ENCODE results near the gene TMEM51. TPM values are rescaled to one million over a fixed set of nuclear protein-coding genes. Genes with fewer than 3 reads are reported as not detected.

The TMEM51 gene
- total RNA-seq, 2 donors from 2014 or later, result 23.4 to 27.4 TPM

GRCh38 chr1:15148941-15149340, 4.6 kb upstream of the TMEM51 start:
- intact Hi-C loops (cut with DNase I, micrococcal nuclease), result loop anchor here in 1 of 2 donors (5.0 kb wide), 1 partner anchor 123 kb away; no protein-coding TSS in a partner anchor
- DNase-seq, result no peak
- no peak for ATAC-seq

GRCh38 chr1:15150376-15150775, 3.2 kb upstream of the TMEM51 start:
- DNase-seq (no peak), ATAC-seq (no peak)
- intact Hi-C loops (cut with DNase I, micrococcal nuclease), result loop anchor here in 1 of 2 donors (10.0 kb wide), 1 partner anchor 124 kb away; no protein-coding TSS in a partner anchor

DNA sequence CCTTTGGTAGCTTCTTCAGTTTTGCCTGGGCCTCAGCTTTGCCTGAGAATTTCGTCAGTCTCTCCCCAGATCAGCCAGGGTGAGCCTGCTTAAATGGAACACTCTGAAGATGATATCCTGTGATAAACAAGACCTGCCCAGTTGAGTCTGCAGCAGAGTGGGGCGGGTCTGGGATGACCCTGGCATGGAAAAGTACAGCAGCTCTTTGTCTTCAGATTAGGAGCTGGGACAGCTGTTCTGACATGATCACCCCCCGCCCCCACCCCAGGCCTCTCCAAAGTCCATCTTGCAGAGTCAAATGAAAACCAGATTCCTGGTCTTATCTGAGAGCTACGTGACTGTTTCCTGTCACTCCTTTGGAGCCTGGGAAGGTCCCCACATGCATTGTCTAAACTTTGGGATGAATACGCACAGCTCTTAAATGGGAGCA, 2.2 kb upstream of the TMEM51 start:
- DNase-seq (no peak), ATAC-seq (no peak)
- intact Hi-C loops (cut with DNase I, micrococcal nuclease), result loop anchor here in 1 of 2 donors (10.0 kb wide), 1 partner anchor 123 kb away; no protein-coding TSS in a partner anchor

DNA sequence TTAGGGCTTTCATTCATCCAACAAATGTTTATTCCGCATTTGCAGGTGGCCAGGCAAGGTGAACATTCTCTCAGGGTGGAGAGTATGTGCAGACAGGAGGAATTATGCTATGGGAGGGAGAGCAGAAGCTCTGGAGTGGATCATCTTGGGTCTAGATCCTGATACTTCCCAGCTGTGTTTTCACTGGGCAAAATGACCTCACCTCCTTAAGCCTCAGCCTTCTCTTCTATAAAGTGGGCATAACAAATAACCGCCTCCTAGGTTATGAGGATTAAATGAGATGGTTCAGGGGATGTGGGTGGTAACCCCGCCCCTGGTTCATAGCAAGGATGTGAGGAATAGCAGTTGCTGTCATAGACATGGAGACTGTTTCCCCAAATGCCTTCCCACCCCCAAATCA, 1.7 kb upstream of the TMEM51 start:
- DNase-seq (no peak), ATAC-seq (no peak)
- intact Hi-C loops (cut with DNase I, micrococcal nuclease), result loop anchor here in 1 of 2 donors (10.0 kb wide), 1 partner anchor 123 kb away; no protein-coding TSS in a partner anchor

- DNase-seq (peak; percentile 88 to 90), ATAC-seq (peak; percentile 63)
- intact Hi-C loops (cut with DNase I, micrococcal nuclease), result loop anchor here in 1 of 2 donors (10.0 kb wide), 1 partner anchor 122 kb away; no protein-coding TSS in a partner anchor
Measured at GRCh38 chr1:15152318-15153183, 996 bp upstream of the TMEM51 start.

- intact Hi-C loops (cut with DNase I, micrococcal nuclease), result loop anchor here in 1 of 2 donors (10.0 kb wide), 1 partner anchor 121 kb away; no protein-coding TSS in a partner anchor
Measured at GRCh38 chr1:15153842-15154479, 414 bp downstream of the TMEM51 start.

GRCh38 chr1:15154480-15155036, 1.0 kb downstream of the TMEM51 start:
- intact Hi-C loops (cut with DNase I, micrococcal nuclease), result loop anchor here in 1 of 2 donors (10.0 kb wide), 1 partner anchor 120 kb away; no protein-coding TSS in a partner anchor
- DNase-seq (peak; percentile 54 to 57), ATAC-seq (peak; percentile 7)

More at GRCh38 chr1:15153842-15154479, 414 bp downstream of the TMEM51 start:
- peak; percentile 44 for ATAC-seq
- peak; percentile 69 to 82 for DNase-seq

DNA sequence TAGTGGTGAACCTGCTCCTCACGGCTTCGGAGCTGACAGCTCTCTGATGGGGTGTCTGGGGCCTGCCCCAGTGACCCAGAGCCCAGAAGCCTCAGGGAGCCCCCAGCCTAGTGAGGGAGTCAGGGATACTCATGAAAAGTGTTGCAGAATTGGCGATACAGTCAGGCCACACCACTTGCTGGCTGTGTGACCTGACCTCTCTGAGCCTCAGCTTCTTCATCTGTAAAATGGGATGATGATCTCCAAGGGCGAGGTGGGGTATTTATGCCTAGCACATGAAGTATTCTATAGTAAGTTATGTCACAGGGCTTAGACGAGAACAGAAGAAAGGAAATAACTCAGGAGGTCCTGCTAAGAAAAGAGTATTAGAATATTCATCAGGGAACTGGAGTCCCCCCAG, 1.6 kb downstream of the TMEM51 start:
- intact Hi-C loops (cut with DNase I, micrococcal nuclease), result loop anchor here in 1 of 2 donors (10.0 kb wide), 1 partner anchor 120 kb away; no protein-coding TSS in a partner anchor
- no peak for ATAC-seq

DNA sequence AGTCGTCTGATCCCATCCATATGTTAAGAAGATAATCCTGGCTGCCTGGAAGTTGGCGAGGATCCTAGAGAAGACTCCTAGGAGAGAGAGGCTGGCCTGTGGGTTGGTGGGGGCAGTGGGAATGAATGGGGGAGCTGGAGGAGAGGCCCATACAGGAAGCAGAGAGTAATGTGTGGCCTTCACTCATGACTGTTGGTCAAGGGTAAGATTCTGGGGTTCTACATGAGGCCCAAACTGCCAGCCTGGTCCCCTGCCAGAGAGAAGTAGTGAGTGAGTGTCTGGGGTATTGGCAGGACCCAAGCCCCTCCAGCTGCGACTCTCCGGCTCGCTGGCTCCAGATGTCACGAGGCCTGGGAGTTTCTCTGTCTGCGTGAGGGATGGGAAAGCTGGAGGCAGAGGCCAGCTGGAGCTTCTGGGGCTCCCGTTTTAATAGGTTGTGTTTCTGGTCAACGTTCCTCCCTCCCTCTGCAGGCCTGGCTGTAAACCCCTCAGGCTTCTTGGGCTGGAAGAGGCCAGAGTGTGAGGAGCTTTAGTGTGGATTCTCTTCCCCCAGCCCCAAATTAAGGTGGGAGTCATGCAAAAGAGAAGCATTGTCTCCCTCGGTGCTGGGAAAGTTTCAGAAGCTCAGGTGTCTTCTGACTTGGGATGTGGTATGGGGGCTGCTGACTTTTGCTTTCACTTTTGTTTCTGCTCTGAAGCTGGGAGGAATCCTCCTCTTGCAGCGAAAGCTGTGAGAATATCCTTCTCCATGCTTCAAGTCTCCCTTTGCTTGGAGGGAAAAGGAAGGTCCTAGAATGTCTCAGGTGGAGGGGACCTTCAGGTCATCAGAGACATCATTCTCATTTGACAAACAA, 2.6 kb downstream of the TMEM51 start:
- intact Hi-C loops (cut with DNase I, micrococcal nuclease), result loop anchor here in 1 of 2 donors (10.0 kb wide), 1 partner anchor 119 kb away; no protein-coding TSS in a partner anchor
- no peak for ATAC-seq
- no peak for DNase-seq

More for the DNA sequence above, 1.6 kb downstream of the TMEM51 start:
- DNase-seq, result no peak

DNA sequence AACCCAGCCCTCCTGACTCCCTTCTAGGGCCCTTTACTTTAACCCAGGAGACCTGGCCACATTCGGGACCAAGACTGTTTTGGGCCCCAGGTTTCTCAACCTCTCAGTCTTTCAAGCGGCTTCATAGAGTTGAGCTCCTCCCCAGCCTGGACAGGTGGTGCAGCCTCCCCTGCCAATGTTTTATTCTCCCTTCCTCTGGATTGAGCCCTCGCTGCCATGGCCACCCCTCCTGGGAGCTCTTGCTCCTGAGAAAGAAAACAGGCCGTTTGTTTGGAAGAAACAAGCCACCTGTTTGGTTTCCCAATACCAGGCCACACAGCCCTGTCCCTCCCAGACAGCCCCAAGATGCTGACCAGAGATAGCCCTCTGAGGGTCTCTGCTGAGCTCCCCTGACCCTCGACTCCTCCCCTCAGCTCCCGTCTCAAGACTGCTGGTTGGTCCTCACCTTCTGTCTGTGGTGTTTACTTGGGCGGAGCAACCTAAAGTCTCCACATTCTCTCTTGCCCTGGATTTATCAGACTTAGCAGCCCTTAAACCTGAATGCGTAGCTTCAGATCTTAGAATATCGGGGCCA, 3.3 kb downstream of the TMEM51 start:
- intact Hi-C loops (cut with DNase I, micrococcal nuclease), result loop anchor here in 1 of 2 donors (10.0 kb wide), 1 partner anchor 118 kb away; no protein-coding TSS in a partner anchor
- no peak for ATAC-seq

GRCh38 chr1:15157524-15158399, 4.2 kb downstream of the TMEM51 start:
- ATAC-seq (no peak), DNase-seq (no peak)
- intact Hi-C loops (cut with DNase I, micrococcal nuclease), result loop anchor here in 1 of 2 donors (10.0 kb wide), 1 partner anchor 117 kb away; no protein-coding TSS in a partner anchor

More for the DNA sequence above, 3.3 kb downstream of the TMEM51 start:
- no peak for DNase-seq

- intact Hi-C loops (cut with DNase I, micrococcal nuclease), result loop anchor here in 1 of 2 donors (10.0 kb wide), 1 partner anchor 116 kb away; no protein-coding TSS in a partner anchor
- DNase-seq (no peak), ATAC-seq (no peak)
Measured at GRCh38 chr1:15158506-15159165, 5.1 kb downstream of the TMEM51 start.

DNA sequence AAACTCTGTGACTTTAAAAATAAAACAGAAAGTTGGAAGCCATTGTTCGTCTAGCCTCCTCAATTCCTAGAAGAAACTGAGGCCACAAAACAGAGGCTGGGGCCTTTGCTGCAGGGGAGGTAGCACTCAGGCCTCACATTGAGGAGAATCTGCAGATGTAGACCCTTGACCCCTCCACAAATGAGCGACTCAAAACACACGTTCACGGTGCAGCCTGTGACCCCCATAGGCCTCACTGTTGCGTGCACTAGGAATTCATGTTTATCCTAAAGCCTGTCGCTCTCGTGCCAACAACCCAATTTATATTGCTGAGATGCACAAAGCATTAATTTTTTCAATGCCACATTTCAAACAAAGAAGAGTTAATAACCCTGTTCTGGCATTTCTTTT, 5.6 kb downstream of the TMEM51 start:
- ATAC-seq, result no peak
- intact Hi-C loops (cut with DNase I, micrococcal nuclease), result loop anchor here in 1 of 2 donors (10.0 kb wide), 1 partner anchor 116 kb away; no protein-coding TSS in a partner anchor

GRCh38 chr1:15160626-15161025, 7.1 kb downstream of the TMEM51 start:
- ATAC-seq (no peak), DNase-seq (no peak)
- intact Hi-C loops (cut with DNase I, micrococcal nuclease), result no loop called here

More for the DNA sequence above, 5.6 kb downstream of the TMEM51 start:
- no peak for DNase-seq

- intact Hi-C loops (cut with DNase I, micrococcal nuclease), result no loop called here
- no peak for DNase-seq
- no peak for ATAC-seq
Measured at GRCh38 chr1:15167386-15167785, 13.8 kb downstream of the TMEM51 start.

- ATAC-seq (peak; percentile 65), DNase-seq (no peak)
- intact Hi-C loops (cut with DNase I, micrococcal nuclease), result no loop called here
Measured at GRCh38 chr1:15168479-15168878, 14.9 kb downstream of the TMEM51 start.
